GM21717 (cell line): Measurements from ENCODE around the gene SMIM5.
"Not testable (repeated sequence)": the region's sequence is repeated elsewhere in the genome, so short reads cannot be mapped to it uniquely, and the experiment has no call there.

Source experiments
- ATAC-seq: cut with Tn5 transposase; IDR thresholded peaks from one replicate; pipeline ENCODE4 v1.9.1; 2021; ENCODE audit warnings: mild to moderate bottlenecking, moderate library complexity; ENCODE audit not compliant: unreplicated experiment

The SMIM5 gene, protein sequence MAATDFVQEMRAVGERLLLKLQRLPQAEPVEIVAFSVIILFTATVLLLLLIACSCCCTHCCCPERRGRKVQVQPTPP

DNA sequence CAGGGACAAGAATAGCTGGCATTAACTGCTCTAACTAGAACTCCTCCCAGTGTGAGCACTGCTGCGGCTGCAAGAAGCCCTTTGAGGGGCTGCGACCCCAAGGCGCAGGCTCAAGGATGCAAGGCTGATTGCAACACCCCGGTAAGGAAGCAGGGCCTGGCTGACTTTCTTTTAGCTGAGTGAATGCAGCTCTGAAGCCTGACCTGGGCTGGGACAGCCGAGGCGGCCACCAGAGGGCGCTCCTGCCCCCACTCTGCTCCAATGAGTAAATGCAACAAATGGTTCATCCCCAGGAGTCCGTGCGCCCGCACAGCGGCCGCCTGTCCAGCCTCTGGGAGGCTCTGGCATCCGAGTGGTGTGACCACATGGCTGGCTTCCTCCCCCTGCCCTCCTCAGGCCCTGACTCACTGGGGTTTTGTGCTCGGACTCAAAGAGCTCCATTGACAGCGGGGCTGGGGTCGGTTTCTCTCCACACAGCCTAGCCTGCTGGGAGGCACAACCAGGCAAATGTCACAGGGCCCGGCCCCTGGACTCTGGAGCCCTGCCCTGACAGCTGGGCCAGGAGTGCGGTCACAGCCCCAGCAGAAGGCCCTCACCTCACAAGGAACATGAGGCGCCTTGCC lies at the start of gene SMIM5:
Gene SMIM5, plus strand, starts transcription at position 572 of the 623 bp plus-strand sequence. CDS start 6,768 bp downstream, outside the sequence.
- no peak for ATAC-seq

DNA sequence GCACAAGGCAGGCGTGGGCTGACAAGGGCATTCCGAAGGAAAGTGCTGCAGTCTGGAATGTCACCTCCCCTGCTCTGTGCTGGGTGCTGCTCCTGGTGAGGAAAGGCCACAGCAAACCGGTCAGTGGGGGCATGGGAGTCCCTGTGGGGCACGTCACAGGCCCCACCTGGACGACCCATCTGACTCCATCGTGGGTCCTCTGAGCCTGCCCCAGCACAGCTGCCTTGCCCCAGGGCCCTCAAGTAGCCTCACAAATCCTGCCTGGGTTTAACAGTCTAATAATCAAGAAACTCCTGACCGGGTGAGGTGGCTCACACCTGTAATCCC lies 48.4 kb upstream of the SMIM5 start:
- no peak for ATAC-seq

DNA sequence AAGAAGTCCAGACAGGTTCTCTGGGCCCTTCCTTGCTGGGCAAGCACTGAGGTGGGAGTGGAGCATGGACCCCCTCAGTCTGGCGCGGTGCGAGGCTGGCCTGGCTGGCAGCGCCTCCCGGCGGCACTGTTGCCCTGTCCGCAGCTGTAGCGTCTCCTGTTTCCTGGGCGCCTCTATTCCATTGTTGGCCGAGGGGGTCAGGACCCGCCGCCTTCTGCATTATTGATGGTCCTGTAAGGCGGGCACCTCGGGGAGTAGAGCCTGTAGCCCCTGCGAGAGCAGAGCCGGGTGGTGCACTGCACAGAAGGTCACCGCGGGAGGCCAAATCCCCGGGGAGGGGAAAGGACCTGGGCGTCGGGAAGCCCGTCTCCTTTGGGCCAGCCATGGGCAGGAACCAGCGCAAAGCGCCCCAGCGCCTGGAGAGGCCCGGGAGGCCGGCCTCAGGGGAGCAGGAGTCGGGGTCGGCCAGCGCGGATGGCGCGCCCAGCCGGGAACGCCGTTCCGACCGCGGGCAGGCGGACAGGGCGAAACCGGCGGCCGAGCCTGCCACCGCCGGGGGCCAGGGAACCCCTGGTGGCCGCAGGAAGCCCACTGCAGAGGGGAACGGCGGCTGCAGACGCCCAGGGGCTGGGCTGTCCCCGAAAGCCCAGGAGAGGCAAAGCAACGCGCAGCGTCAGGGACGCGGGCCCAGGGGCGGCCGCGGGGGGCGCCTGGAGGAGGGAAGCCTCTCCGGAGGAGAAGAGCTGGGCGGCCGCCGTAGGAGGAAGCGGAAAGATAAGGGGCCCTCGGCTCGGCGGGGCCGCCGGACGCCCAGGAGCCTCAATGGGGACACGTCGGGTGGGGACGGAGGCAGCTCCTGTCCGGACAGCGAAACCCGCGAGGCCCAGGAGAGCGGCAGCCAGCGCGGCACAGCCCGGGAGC lies 45.3 kb upstream of the SMIM5 start, which contains the start of gene MYO15B:
Gene MYO15B, plus strand, starts transcription at position 126 of the 921 bp plus-strand sequence. Its CDS starts 258 bp downstream, at position 384.
- ATAC-seq: no peak

DNA sequence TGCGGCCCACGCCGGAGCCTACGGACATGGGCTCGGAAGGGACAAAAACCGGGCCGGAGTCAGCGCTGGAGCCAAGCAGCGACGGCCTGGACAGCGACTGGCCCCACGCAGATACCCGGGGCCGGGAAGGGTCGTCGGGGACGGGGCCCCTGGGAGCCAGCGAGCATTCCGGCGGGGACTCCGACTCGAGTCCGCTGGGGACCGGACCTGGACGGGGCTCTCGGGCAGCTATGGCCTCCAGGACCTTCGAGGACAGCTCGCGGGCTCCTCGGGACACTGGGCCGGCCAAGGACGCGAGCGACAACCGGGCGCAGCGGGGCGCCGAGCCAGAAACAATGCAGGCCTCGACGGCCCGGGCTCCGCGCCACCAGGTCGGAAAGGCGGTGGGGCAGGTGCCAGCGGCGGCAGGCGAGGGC lies 44.6 kb upstream of the SMIM5 start:
- ATAC-seq: peak; percentile 21

DNA sequence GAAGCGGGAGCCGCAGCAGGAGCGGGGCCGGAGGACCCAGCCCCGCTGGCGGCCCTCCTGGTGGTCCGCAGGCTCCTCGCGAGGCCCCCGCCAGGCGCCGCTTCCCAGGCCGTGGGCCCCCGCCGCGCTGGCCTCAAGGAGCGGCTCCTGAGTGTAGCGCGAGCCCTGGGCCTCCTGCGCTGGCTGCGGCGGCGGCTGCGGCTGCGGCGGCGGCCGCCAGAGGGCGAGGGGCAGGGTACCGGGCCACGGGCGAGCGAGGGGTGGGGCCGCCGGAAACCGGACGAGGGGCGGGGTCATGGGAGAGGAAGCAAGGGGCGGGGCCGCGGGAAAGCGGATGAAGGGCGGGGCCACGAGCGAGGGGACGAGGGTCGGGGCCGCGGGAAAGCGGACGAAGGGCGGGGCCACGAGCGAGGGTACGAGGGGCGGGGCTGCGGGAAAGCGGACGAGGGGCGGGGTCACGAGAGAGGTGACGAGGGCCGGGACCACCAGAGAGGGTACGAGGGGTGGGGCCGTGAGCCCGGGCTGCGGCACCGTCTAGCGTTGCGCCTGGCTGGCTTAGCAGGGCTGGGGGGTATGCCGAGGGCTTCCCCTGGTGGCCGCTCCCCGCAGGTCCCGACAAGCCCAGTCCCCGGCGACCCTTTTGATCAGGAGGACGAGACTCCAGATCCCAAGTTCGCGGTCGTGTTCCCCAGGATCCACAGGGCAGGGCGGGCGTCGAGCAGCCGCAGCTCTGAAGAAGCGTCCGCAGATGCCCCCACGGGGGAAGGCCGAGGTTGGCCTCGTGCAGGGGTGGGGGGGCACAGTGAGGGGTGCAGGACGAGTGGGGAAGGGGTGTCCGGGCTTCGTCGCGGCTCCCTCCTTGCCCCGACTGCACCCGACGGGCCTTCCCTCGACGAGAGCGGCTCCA lies 44.0 kb upstream of the SMIM5 start:
- ATAC-seq: peak; percentile 51

DNA sequence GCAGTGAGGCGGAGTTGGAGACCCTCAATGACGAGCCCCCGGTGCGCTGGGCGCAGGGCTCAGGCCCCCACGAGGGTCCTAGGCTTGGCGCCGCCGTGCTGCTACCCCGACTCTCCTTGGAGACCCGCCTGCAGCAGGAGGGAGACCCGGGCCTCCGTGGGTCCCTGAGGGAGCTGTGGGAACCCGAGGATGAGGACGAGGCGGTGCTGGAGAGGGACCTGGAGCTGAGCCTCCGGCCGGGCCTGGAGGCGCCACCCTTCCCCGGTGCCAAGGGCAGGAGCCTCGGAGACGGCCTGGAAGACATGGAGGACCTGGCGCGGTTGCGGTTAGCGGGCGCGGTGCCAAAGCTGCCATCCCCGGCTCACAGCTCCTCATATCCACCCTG lies 43.3 kb upstream of the SMIM5 start:
- no peak for ATAC-seq

DNA sequence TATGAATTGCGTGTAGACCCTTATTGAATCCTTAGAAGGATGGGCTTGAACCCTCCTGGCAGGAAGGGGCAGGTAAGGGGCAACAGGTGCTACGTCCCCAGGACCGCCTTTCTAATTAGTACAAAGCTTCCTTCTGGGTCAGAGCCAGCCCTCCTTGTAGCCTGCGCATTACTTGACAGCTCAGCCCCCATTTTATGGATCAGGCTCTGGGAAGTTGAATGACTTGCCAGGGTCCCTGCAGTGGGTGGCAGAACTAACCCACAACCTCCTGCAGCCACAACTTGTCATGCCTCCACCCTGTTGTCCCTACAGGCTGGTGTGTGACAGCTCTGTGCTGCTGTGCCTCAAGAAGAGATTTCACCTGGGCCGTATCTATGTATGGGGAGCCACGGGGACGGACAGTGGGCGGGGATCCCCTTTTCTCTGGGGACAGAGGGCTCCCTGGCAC lies 42.9 kb upstream of the SMIM5 start:
- no peak for ATAC-seq

DNA sequence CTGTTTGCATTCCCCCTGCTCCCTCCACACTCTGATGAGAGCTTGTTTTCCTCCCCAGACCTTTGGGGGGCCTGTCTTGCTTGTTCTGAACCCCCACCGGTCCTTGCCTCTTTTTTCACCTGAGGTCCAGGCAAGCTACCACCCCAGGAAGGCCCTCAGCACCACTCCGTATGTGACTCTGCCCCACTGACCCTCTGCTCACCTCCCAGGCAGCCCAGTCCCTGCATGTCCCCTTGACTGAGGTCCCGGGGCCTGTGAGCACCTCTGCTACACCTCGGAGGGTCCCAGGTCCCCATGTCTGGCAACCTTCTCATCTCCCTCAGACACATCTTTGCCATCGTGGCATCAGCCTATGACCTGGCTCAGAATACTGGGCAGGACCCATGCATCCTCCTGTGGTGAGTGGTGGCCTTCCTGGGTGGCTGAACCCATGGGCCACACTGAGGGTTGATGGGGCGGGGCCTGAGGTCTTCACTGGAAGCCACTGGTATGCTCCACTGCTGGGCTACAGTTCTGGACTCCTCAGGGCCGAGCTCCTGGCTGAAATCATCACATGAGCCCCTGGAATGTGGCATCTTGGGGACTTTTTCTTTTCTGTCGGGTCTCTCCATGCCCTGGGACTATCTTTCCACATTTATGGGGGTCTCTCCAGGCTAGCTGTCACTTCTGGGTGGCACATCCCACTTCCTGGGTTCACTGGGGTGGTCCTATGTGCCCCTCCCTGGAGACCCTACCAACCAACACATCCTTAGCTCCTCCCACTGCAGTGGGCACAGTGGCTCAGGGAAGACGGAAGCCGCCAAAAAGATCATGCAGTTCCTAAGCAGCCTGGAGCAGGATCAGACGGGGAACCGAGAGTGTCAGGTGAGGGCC lies 42.1 kb upstream of the SMIM5 start:
- no peak for ATAC-seq

DNA sequence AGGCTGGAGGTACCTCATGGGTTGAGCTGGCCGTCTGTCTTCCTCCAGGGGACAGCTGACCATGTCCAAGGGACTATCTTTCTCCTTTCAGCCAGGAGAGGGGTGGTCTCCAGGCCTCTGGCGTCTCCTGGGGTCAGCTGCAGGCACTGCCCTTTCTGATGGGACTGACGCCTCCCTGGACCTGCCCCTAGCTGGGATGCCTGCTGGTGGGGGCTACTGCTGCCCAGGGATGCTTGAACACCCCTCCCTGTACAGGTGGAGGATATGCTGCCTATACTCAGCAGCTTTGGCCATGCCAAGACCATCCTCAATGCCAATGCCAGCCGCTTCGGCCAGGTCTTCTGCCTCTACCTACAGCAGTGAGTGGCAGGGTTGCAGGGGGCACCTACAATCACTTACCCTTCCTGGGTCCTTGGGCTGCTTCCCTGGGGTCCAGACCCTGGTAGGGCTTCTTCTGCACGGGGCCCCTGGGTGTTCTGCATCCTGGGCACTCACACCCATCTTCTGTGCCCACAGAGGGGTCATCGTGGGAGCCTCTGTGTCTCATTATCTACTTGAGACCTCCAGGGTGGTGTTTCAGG lies 41.4 kb upstream of the SMIM5 start:
- no peak for ATAC-seq

DNA sequence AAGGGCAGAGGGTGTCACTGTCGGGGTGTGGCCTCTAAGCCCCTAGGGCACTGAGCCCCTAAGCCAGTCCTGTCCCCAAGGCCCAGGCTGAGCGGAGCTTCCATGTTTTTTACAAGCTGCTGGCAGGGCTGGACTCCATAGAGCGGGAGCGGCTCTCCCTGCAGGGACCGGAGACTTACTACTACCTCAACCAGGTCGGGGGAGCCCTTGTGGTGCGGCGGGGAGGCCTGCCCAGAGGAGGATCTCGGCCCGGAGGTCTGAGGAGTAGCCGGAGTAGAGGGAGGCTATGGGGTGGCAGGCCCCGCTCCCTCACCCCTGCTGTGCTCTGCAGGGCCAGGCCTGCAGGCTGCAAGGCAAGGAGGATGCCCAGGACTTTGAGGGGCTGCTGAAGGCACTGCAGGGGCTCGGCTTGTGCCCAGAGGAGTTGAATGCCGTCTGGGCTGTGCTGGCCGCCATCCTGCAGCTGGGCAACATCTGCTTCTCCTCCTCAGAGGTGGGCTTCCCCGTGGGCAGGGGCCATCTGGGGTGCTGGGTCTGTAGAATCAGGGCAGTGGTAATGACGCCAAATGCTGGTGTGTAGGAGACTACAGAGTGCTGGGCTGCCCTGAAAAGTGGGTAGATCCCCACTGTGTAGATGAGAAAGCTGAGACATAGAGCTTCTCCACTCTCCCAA lies 40.8 kb upstream of the SMIM5 start:
- no peak for ATAC-seq

DNA sequence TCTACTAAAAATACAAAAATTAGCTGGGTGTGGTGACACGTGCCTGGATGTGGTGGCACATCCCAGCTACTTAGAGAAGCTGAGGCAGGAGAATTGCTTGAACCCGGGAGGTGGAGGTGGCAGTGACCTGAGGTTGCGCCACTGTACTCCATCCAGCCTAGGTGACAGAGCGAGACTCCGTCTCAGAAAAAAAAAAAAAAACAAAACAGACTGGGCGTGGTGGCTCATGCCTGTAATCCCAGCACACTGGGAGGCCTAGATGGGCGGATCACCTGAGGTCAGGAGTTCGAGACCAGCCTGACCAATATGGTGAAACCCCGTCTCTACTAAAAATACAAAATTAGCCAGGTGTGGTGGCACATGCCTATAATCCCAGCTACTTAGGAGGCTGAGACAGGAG lies 39.8 kb upstream of the SMIM5 start:
- ATAC-seq: not testable (repeated sequence)

DNA sequence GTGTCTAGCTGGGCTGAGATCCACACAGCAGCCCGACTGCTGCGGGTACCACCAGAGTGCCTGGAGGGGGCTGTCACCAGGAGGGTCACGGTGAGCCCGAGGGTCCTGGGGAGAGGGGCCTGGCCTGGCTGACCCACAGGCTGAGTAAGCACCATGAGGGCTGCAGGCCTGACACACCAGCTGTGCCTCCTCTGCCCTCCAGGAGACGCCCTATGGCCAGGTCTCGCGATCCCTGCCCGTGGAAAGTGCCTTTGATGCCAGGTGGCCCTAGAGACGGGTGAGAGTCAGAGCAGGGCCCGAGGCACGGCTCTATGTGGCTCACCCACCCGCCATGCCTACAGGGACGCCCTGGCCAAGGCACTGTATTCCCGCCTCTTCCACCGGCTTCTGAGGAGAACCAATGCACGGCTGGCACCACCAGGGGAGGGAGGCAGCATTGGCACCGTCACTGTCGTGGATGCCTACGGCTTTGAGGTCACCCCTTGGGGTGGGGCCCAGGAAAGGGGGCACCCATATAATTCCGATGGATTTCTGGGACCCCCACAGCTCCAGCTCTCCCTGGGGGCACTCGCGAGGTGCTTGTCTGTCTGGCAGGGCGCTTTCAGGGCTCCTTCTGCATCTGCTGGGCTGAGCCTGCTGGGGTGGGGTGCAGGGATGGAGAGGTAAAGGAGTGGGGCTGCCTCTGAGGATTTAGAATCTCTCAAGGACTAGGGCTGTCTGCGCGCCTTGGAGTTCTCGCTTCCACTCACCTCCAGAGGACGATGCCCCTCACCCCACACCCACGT lies 38.5 kb upstream of the SMIM5 start:
- no peak for ATAC-seq

DNA sequence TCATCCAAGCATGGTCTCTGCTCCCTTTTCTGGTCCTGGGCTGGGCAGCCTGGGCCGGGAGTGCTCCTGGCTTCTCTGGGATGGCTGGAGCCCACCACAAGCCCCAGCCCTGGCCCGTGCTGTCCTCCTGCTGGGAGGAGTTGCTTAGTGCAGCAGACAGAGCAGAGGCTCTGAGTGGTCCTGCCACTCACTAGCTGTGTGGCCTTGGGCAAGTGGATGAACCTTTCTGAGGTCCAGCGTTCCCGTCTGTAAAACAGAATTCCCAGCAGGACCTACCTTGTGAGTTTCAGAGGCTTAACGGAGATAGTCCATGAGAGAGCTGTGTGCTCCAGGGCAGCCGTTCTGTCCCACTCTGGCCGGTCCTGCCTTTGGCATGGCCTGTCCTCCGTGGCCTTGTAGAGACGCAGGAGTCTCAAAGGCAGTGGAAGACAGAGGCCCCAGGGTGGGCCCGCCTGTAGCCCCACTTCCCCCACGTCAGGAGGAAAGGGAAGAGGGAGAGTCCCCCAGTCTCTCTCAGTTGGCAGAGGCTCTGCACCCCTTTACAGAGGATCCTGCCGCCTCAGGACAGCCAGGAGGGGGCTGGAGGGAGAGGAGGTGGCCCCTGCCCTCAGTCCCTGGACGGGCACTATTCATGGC lies 37.8 kb upstream of the SMIM5 start:
- ATAC-seq: no peak

DNA sequence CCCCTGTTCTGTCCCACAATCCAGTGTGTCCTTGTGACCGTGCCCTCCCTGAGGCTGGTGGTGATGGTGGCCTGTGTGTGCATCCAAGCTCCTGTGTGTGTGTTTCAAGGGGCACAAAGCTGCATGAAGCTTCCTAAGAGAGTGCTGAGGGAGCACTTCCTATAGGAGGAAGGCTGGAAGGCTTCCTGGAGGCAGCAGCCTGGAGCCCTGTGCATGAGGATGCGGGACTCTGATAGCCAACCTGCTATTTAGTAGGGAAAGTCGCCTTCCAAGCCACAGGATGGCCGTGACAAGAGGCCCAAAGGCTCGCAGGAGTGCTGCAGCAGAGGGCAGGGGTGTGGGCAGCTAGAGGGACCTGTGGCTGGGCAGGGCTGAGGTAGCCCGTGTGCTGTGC lies 37.3 kb upstream of the SMIM5 start:
- ATAC-seq: no peak

DNA sequence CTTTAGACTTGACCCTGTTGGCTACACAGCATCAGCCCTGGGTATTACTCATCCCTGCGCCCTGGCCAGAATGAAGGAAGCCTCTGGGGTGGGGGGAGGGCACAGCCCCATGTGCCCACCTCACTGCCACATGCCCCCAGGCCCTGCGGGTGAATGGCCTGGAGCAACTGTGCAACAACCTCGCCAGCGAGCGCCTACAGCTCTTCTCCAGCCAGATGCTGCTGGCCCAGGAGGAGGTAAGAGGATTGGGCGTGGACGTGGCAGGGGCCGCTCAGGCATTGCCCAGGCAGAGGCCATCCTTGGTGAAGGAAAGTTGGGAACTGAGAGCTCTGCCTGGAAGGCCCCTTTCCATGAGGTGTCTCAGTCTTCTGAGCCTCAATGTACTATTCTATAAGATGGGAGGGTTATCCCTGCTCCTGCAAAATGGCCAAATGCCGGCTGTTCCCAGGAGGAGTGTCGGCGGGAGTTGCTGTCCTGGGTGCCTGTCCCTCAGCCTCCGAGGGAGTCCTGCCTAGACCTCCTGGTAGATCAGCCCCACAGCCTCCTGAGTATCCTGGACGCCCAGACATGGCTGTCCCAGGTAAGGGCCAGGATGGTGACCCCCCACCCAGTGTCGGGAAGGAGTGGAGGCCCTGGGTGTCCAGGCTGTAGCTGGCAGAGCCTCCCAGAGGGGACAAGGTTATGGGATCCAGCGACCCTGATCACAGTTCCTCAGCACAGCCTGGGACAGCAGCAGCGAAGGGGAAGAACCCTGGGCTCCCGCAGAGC lies 36.7 kb upstream of the SMIM5 start:
- no peak for ATAC-seq

DNA sequence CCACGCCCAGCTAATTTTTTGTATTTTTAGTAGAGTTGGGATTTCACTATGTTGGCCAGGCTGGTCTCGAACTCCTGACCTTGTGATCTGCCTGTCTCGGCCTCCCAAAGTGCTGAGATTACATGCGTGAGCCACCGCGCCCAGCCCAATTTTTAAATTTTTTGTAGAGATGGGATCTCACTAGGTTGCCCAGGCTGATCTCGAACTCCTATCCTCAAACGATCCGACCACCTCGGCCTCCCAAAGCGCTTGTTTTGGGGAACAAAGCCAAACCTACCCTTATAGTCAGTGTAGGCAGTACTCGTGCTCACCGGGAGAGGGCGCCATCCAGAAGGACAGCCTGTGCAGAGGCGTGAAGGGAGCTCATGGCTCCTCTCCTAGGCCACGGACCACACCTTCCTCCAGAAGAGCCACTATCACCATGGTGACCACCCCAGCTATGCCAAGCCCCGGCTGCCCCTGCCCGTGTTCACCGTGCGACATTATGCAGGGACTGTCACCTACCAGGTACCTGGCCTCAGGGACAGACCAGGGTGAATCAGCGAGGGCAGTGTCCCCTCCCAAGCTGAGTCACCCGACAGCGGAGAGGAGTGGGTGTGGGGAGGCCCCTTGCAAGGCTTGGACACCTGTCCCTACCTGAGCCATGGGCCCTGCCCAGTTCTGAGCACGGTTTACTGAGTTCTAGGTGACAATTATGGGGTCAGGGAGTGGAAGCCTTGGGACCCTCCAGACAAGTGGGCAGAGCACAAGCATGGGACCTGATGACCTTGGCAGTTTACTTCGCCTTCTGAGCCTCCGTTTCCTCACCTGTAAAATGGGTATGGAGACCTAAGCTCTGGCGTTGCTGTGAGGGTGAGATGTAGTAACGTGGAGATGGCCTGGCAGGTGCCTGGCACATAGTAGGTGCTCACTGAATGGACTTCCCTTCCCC lies 31.9 kb upstream of the SMIM5 start:
- no peak for ATAC-seq
